Lung microvascular endothelial cell (primary cell): ENCODE measurements around the gene KIF25. TPM values are rescaled to one million over a fixed set of nuclear protein-coding genes. Genes with fewer than 3 reads are reported as not detected.

Source experiments
- DNase-seq, 2 donors: peaks; one replicate each; pipeline versions ENCODE4 v3.0.0 to v3.0.0-alpha.2; 2010; ENCODE audit warnings: low read depth in 2 of 2
- total RNA-seq: library from RNA; depleted of rRNA; stranded (reverse); fragments of >200 nt; gene quantifications from 2 replicates; pipeline ENCODE4 v1.2.1, GENCODE V29; 2014

The KIF25 gene
- under 0.01 TPM in 1 of 2 replicates, not detected in the other for total RNA-seq

GRCh38 chr6:167997642-167998041, at the start of gene KIF25:
Gene KIF25, plus strand, starts transcription at chr6:167997671. Its CDS starts 31,915 bp downstream, at chr6:168029586.
- no peak for DNase-seq

GRCh38 chr6:167947716-167948115, 49.8 kb upstream of the KIF25 start:
- no peak for DNase-seq

- no peak for DNase-seq
Observed at GRCh38 chr6:167948716-167949115, 48.8 kb upstream of the KIF25 start.

- no peak for DNase-seq
Observed at GRCh38 chr6:167949121-167949684, 48.3 kb upstream of the KIF25 start.

GRCh38 chr6:167951781-167952511, 45.5 kb upstream of the KIF25 start:
- DNase-seq: no peak

GRCh38 chr6:167952512-167952859, 45.0 kb upstream of the KIF25 start:
- DNase-seq: no peak

- no peak for DNase-seq
Observed at GRCh38 chr6:167953551-167953950, 43.9 kb upstream of the KIF25 start.

GRCh38 chr6:167954151-167954550, 43.3 kb upstream of the KIF25 start:
- no peak for DNase-seq

- no peak for DNase-seq
Observed at GRCh38 chr6:167956491-167956890, 41.0 kb upstream of the KIF25 start.

- DNase-seq: no peak
Observed at GRCh38 chr6:167956983-167957492, 40.4 kb upstream of the KIF25 start.

GRCh38 chr6:167957626-167958025, 39.8 kb upstream of the KIF25 start:
- DNase-seq: no peak

GRCh38 chr6:167960579-167960978, 36.9 kb upstream of the KIF25 start:
- DNase-seq: no peak

- DNase-seq: no peak
Observed at GRCh38 chr6:167962711-167963110, 34.8 kb upstream of the KIF25 start.

GRCh38 chr6:167963589-167964057, 33.8 kb upstream of the KIF25 start:
- DNase-seq: no peak

GRCh38 chr6:167965592-167966539, 31.6 kb upstream of the KIF25 start:
- no peak for DNase-seq

GRCh38 chr6:167966540-167966905, 30.9 kb upstream of the KIF25 start:
- no peak for DNase-seq

- DNase-seq: peak in 1 of 2 donors; percentile 35
Observed at GRCh38 chr6:167968091-167968490, 29.4 kb upstream of the KIF25 start.

- no peak for DNase-seq
Observed at GRCh38 chr6:167970230-167970629, 27.2 kb upstream of the KIF25 start.

- DNase-seq: no peak
Observed at GRCh38 chr6:167972193-167972592, 25.3 kb upstream of the KIF25 start.

GRCh38 chr6:167973148-167973885, 24.2 kb upstream of the KIF25 start:
- no peak for DNase-seq

GRCh38 chr6:167974640-167975344, 22.7 kb upstream of the KIF25 start:
- peak in 1 of 2 donors; percentile 13 for DNase-seq
